D341Med (cell line): ENCODE data around the gene PCNX4.
"Not testable (repeated sequence)": the region's sequence is repeated elsewhere in the genome, so short reads cannot be mapped to it uniquely, and the experiment has no call there.

Experiments
- DNase-seq: peaks from one replicate; pipeline ENCODE4 v3.0.0; 2012; ENCODE audit warnings: low spot score

Gene PCNX4

GRCh38 chr14:60091550-60092525, at the start of gene PCNX4:
Gene PCNX4, plus strand, starts transcription at chr14:60091923. Its CDS starts 15,716 bp downstream, at chr14:60107639.
- peak; percentile 93 for DNase-seq

DNA sequence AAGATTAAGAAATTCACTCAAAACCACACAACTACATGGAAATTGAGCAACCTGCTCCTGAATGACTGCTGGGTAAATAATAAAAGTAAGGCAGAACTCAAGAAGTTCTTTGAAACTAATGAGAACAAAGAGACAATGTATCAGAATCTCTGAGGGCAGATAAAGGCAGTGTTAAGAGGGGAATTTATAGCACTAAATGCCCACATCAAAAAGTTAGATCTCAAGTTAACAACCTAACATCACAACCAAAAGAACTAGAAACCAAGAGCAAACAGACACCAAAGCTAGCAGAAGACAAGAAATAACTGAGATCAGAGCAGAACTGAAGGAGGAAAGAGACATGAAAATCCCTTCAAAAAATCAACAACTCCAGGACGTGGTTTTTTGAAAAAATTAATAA, 43.7 kb upstream of the PCNX4 start:
- not testable (repeated sequence) for DNase-seq

DNA sequence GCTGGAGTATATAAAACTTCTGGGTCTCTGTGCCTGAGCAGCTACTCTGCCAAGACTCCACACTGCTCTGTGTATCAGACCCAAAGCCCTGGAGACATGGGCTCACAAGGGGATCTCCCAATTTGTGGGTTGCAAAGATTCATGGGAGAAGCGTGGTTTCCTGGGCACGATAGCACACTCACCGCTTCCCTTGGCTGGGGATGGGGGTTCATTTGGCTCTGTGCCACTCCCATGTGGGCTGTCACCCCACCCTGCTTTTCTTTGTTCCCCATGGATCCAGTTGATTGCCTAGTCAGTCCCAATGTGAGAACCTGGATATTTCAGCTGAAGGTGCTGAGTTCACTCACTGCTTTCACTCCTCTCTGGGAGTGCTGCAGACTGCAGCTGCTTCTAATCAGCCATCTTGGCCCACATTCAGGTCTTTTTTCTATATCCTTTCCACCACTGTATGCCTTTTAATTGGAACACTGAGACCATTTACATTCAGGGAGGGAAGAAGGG, 40.0 kb upstream of the PCNX4 start:
- no peak for DNase-seq

DNA sequence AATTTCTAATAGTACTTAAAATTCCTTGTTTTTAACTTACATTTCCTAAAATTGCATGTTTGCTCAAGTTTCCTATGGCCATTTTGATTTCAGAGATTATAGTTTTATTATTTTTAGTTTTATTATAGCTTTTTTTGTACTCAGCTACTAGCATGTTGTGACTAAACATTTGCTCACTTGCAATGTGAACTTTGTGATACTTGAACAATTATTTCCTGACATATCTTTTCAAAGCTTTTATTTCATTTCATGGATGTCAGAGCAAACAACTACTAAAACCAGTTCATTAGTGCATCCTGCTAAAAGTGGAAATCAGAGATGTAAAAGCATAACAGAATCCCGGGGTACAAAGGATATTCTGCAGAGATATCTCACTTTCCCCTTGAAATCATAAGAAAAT, 33.6 kb upstream of the PCNX4 start:
- no peak for DNase-seq

DNA sequence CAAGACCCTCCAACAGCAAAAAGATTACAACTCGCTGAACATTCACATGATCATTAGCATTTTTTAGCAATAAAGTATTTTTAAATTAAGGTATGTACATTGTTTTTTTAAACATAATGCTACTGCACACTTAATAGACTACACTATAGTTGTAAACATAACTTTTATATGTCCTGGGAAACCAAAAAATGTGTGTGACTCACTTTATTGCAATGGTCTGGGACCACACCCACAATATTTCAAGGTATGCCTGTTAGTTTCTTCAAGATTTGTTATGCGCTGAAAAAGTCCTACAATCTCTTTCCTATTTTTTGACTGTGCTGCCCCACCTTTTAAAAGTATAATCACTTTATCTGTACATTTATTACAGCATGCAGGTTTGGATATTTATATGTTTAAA, 30.4 kb upstream of the PCNX4 start:
- DNase-seq, result no peak

- DNase-seq, result peak; percentile 22
Measured at GRCh38 chr14:60064491-60065072, 27.1 kb upstream of the PCNX4 start.

DNA sequence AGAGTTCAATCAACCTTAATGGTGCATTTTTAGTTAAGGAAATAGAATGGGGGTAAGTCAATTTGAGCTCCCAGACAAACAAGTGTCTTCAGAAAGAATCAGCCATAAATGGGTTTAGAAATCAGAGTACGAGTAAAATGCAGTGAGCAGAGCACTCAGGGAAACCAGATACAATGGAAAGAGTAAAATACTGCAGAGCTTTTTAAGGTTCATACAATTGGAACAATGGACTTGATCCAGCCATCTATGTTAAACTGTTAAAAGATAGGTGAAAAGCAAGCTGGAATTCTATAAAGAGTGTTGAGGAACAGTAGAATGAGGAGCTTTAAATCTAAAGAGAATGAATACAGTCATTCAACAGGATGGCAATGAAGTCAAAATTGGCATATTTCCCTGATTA, 23.8 kb upstream of the PCNX4 start:
- DNase-seq, result no peak

DNA sequence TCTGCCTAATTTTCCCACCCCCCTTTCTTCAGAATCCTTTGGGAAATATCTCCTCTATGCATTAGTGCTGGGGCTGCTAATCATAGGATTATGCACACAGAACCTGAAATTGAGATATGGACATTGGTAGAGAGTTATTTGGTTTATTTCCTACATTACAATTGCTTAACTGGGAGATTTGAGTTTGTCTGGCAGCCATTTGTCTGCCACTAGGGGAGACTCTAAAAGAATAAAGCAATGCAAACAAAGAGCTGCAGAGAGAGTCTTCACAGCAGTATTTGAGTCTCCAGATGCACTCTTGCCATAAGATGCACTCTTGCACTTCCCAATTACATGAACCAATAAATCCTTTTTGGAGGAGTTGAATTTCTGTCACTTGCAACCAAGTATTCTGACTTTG, 12.0 kb upstream of the PCNX4 start:
- DNase-seq, result no peak

- DNase-seq, result no peak
Measured at GRCh38 chr14:60085085-60085484, 6.6 kb upstream of the PCNX4 start.

DNA sequence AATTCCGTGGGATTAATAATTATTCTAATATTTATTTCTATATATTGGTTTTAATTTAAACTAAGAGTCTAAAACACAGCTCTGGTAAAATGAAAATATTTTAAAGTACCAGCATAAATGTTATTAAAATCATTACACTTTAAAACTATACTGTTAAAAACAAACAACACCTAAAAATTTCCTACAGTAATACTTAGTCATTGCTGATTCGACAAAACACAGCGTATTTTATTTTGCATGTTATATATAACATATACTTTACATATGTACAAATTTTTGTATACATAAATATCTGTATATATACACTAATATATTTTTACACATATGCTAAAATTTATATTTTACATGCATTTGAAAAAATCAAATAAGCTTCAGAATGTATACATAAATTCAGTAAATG, 6.0 kb upstream of the PCNX4 start:
- DNase-seq, result no peak

- no peak for DNase-seq
Measured at GRCh38 chr14:60087668-60088067, 4.1 kb upstream of the PCNX4 start.

- DNase-seq, result no peak
Measured at GRCh38 chr14:60089221-60089620, 2.5 kb upstream of the PCNX4 start.

DNA sequence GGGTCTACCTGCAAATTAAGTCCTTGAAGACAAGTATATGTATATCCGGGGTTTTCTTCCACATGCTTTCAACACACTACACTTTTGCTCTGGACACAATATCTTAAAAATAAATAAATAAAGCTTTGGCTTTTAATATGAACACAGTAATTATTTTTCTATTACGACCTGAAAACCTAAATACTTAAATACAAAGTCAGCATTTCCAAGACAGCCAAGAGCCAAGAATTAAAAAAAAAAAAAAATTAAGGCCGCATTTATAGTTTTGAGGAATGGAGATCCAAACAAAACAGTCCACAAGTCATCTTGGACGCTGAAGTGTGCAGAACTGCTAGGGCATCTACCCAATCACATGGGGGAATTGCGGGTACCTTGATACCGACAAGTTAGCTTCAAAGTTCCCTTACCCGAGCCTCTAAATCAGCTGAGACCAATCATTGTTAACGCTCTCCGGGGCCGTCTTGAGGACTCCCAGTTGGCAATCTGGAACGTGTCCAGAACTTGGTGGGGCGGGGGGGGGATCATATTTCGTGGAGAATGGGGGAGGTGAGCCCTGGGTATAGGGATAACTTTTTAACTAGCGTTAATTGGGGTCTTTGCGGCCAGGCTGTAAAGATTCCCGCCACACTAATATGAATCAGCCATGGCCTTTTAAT, 731 bp upstream of the PCNX4 start:
- DNase-seq, result peak; percentile 55

DNA sequence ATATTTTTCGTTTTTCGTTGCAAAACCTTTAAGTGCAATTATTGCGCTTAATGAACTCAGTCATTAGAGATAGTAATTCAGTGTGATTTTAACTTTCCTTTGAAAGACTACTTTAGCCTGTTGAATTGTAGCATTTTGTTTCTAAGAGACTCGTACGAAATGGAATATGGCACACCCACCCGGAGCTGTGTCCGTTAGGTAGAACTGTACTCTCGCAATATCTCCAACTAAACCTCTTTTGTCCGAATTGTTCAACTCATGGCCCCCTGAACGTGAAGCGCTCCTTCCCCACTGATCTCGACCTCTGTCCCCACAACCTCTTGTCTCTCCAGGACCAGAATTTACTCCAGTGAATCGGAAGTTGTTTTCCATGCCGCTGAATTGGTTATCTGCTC, 800 bp downstream of the PCNX4 start:
- peak; percentile 43 for DNase-seq

- no peak for DNase-seq
Measured at GRCh38 chr14:60093080-60093479, 1.4 kb downstream of the PCNX4 start.

GRCh38 chr14:60093606-60094005, 1.9 kb downstream of the PCNX4 start:
- DNase-seq, result no peak

- DNase-seq, result no peak
Measured at GRCh38 chr14:60094306-60094897, 2.7 kb downstream of the PCNX4 start.

DNA sequence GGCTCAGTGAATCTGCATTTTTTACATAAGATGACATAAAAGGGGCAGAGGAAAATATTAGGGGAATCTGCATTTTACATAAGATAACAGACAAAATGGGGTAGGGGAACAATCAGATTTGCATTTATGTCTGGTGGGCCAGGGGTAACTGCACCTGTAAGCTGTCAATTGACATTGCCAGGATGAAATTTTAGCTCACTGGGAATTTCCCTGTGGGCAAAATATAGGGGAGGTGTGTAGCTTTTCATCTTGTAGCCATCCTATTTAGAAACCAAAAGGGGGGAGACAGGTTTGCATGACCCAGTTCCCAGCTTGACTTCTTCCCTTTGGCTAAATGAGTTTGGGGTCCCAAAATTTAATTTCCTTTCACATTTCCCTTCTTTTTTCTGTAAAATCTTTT, 3.5 kb downstream of the PCNX4 start:
- DNase-seq, result no peak

DNA sequence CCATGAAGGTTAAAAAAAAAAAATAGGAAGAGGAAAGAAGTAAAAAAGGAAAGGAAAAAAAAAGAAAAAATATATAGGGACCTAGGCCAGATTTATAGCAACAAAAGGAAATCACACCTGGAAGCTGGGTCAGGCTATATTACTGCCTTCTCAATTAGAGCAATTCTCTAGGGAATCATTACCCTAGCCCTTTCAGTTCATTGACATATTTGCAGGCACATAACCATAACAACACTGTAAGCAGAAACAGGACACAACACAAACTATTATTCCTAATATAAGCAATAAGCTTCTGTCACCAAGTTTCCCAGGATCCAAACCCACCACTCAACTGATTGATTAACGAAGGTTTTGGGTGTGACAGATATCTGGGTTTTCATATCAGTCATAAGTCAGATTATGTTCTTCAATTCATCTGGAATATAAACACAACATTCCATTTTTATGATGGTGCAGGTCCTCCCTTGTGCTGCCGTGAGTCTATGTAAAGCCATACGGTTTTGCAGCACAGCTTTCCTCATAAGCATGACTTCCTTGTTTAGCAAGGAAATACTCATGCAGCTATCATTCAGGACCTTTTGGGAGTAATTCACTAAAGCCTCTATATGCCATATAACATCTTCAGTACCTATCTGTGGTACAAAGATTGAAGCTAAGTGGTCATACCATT, 4.2 kb downstream of the PCNX4 start:
- no peak for DNase-seq

DNA sequence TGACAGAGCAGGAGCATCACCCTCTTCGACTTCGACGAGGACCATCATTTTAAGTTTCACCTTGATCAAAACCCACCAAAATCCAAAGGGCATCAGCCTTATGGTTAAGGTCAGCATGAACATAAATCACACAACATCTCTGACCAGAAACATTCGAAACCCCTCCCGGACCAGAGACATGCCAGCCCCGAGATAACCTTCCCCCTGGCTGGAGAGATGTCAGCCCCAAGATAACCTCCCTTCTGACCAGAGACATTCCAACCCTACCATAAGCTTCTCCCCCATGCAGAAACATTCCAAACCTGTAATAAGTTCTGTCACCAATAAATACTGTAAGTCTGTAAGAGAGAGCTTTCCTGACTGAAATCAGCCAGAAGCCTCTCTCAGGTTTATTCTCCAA, 6.3 kb downstream of the PCNX4 start:
- DNase-seq, result no peak

DNA sequence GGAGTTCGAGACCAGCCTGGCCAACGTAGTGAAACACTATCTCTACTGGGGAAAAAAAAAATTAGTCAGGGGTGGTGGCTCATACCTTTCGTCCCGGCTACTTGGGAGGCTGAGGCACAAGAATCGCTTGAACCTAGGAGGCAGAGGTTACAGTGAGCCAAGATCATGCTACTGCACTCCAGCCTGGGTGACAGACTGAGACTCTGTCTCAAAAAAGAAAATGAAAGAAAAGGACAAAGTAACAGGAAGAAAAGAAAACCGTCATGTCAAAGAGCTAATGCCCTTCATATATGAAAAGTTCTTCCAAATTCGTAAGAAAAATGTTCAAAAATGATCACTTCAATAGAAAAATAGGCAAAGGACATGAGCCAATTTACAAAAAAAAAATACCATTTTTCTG, 8.1 kb downstream of the PCNX4 start:
- not testable (repeated sequence) for DNase-seq

DNA sequence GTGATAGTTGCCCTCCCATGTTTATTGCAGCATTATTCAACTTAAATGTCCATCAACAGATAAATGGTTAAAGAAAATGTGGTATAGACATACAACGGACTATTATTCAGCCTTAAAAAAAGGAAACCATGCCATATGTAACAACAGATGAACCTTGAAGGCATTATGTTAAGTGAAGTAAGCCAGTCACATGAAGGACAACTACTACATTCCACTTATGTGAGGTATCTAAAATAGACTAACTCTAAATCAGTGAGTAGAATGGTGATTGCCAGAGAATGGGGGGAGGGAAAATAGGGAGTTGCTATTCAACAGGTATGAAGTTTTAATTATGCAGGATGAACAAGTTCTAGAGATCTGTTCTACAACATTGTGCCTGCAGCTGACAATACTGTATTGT, 10.1 kb downstream of the PCNX4 start:
- no peak for DNase-seq
